H1 (cell line): ENCODE data around the gene MAN1A2. TPM values are rescaled to one million over a fixed set of nuclear protein-coding genes. Genes with fewer than 3 reads are reported as not detected.

Experiments used
- CTCF ChIA-PET: fragments of 300-600 bp; sonication (Branson Sonifier 250); formaldehyde crosslinking; loops from one replicate; lab custom pipeline; 2021; ENCODE audit not compliant: partially characterized antibody; lab: Charles Lee
- POLR2A ChIA-PET: fragments of 300-600 bp; sonication (Branson Sonifier 250); formaldehyde crosslinking; loops from one replicate; lab custom pipeline; 2021; ENCODE audit warnings: inconsistent platforms; ENCODE audit not compliant: partially characterized antibody; lab: Charles Lee
- DNase-seq, 2 experiments: peaks; one replicate each; pipeline versions ENCODE4 v3.0.0 to v3.0.0-alpha.2; 2010 to 2022; ENCODE audit warnings: low spot score in 2 of 2, low read depth in 1 of 2, mixed read lengths in 1 of 2
- FAIRE-seq: peaks from 2 replicates; lab custom pipeline; 2011; peaks lifted over from hg19 to GRCh38; lab: Jason Lieb, UNC
- H2AFZ ChIP-seq: 2 replicates; pipeline ENCODE4 v1.8.1; 2012; ENCODE audit warnings: low read length, inconsistent platforms
- H2AK5ac ChIP-seq: 2 replicates; pipeline ENCODE4 v1.6.1; 2013; ENCODE audit warnings: low read depth, low read length
- H2BK120ac ChIP-seq: replicated peaks from 2 replicates; pipeline ENCODE3; 2013; ENCODE audit warnings: low read depth, low read length, inconsistent platforms
- H2BK12ac ChIP-seq: 2 replicates; pipeline ENCODE4 v1.6.1; 2013; ENCODE audit warnings: low read depth, low read length
- H2BK15ac ChIP-seq: 2 replicates; pipeline ENCODE4 v1.6.1; 2013; ENCODE audit warnings: low read length
- H2BK20ac ChIP-seq: 2 replicates; pipeline ENCODE4 v1.6.1; 2013; ENCODE audit warnings: low read length
- H2BK5ac ChIP-seq: 2 replicates; pipeline ENCODE4 v1.6.1; 2013; ENCODE audit warnings: low read depth, low read length
- H3K14ac ChIP-seq: 2 replicates; pipeline ENCODE4 v1.6.1; 2013; ENCODE audit warnings: inconsistent platforms; ENCODE audit not compliant: insufficient read length
- H3K18ac ChIP-seq: 2 replicates; pipeline ENCODE4 v1.6.1; 2013; ENCODE audit warnings: low read length; ENCODE audit errors: extremely low read depth
- H3K23ac ChIP-seq: 2 replicates; pipeline ENCODE4 v1.6.1; 2013; ENCODE audit warnings: inconsistent platforms; ENCODE audit not compliant: insufficient read length
- H3K23me2 ChIP-seq: 2 replicates; pipeline ENCODE4 v1.6.1; 2013; ENCODE audit warnings: low read depth, low read length
- H3K27ac ChIP-seq: 2 replicates; pipeline ENCODE4 v1.6.1; 2011; ENCODE audit warnings: low read depth, low read length, inconsistent platforms
- H3K27me3 ChIP-seq, 4 experiments: replicated peaks in 1 of 4; 1 replicate in 1 of 4; 2 replicates in 3 of 4; pipeline versions ENCODE4 v1.6.1 to v1.8.1; 2011 to 2013; ENCODE audit warnings: low read length in 3 of 4, mild to moderate bottlenecking in 3 of 4, inconsistent platforms in 2 of 4, mixed read lengths in 2 of 4, moderate library complexity in 1 of 4; ENCODE audit not compliant: control insufficient read depth in 3 of 4, insufficient read depth in 3 of 4; ENCODE audit errors: extremely low read depth in 1 of 4
- H3K36me3 ChIP-seq, 4 experiments: 2 replicates each; pipeline versions ENCODE4 v1.6.1 to v1.8.1; 2011 to 2013; ENCODE audit warnings: mild to moderate bottlenecking in 4 of 4, low read length in 3 of 4, moderate library complexity in 2 of 4, control low read depth in 1 of 4, inconsistent platforms in 1 of 4; ENCODE audit not compliant: insufficient read depth in 4 of 4, control insufficient read depth in 2 of 4
- H3K4ac ChIP-seq: replicated peaks from 2 replicates; pipeline ENCODE3; 2013; ENCODE audit warnings: low read length, low read depth, mixed read lengths, inconsistent platforms; ENCODE audit not compliant: insufficient read length
- H3K4me1 ChIP-seq, 4 experiments: replicated peaks in 1 of 4; 1 replicate in 1 of 4; 2 replicates in 3 of 4; pipeline versions ENCODE4 v1.6.1 to v1.8.1; 2011 to 2013; ENCODE audit warnings: low read length in 3 of 4, inconsistent platforms in 2 of 4, mixed read lengths in 1 of 4; ENCODE audit not compliant: insufficient read depth in 4 of 4, control insufficient read depth in 3 of 4
- H3K4me2 ChIP-seq, 2 experiments: 2 replicates each; pipeline versions ENCODE4 v1.6.1 to v1.8.1; 2011 to 2013; ENCODE audit warnings: low read depth in 2 of 2, low read length in 2 of 2, control low read depth in 1 of 2, inconsistent platforms in 1 of 2, mild to moderate bottlenecking in 1 of 2; ENCODE audit not compliant: insufficient read depth in 1 of 2
- H3K4me3 ChIP-seq, 4 experiments: fragments of 200-600, 300-600 bp in 1 of 4; sonication (generic), shearing (Covaris generic), sonication (Bioruptor Twin) in 1 of 4; 2 replicates each; pipeline versions ENCODE4 v1.5.1 to v1.8.1; 2011 to 2016; ENCODE audit warnings: low read length in 4 of 4, low read depth in 3 of 4, control low read depth in 2 of 4, inconsistent platforms in 2 of 4, mild to moderate bottlenecking in 2 of 4, mixed read lengths in 1 of 4, moderate library complexity in 1 of 4; ENCODE audit not compliant: insufficient read depth in 2 of 4; ENCODE audit errors: extremely low read depth in 1 of 4
- H3K56ac ChIP-seq: replicated peaks from 2 replicates; pipeline ENCODE3; 2013; ENCODE audit warnings: low read depth, mild to moderate bottlenecking, mixed read lengths, low read length, inconsistent platforms; ENCODE audit not compliant: insufficient read length
- H3K79me1 ChIP-seq: 2 replicates; pipeline ENCODE4 v1.6.1; 2013; ENCODE audit warnings: low read depth, low read length, control low read depth
- H3K79me2 ChIP-seq, 2 experiments: 2 replicates each; pipeline versions ENCODE4 v1.6.1 to v1.8.1; 2012 to 2013; ENCODE audit warnings: low read length in 2 of 2, mild to moderate bottlenecking in 2 of 2, inconsistent platforms in 1 of 2; ENCODE audit not compliant: insufficient read depth in 2 of 2, control insufficient read depth in 1 of 2
- H3K9ac ChIP-seq, 4 experiments: replicated peaks in 1 of 4; 1 replicate in 1 of 4; 2 replicates in 3 of 4; pipeline versions ENCODE4 v1.6.1 to v1.8.1; 2011 to 2013; ENCODE audit warnings: low read depth in 3 of 4, low read length in 3 of 4, control low read depth in 2 of 4, mild to moderate bottlenecking in 2 of 4, moderate library complexity in 2 of 4, inconsistent platforms in 1 of 4; ENCODE audit errors: extremely low read depth in 1 of 4
- H3K9me3 ChIP-seq, 2 experiments: 2 replicates each; pipeline versions ENCODE4 v1.6.1 to v1.8.1; 2012 to 2013; ENCODE audit warnings: mild to moderate bottlenecking in 2 of 2, moderate library complexity in 2 of 2, control low read depth in 1 of 2, inconsistent platforms in 1 of 2, low read depth in 1 of 2, low read length in 1 of 2, mixed read lengths in 1 of 2; ENCODE audit not compliant: insufficient read depth in 2 of 2
- H4K20me1 ChIP-seq, 2 experiments: replicated peaks in 1 of 2; 2 replicates each; pipeline versions ENCODE3 to v1.8.1; 2011 to 2013; ENCODE audit warnings: inconsistent platforms in 2 of 2, low read length in 2 of 2, mild to moderate bottlenecking in 1 of 2; ENCODE audit not compliant: insufficient read depth in 2 of 2, control insufficient read depth in 1 of 2
- H4K5ac ChIP-seq: 2 replicates; pipeline ENCODE4 v1.6.1; 2013; ENCODE audit warnings: low read length, low read depth, mixed read lengths, inconsistent platforms; ENCODE audit not compliant: insufficient read length
- H4K8ac ChIP-seq: 2 replicates; pipeline ENCODE4 v1.8.0; 2013; ENCODE audit warnings: mild to moderate bottlenecking, moderate library complexity, low read length, inconsistent platforms; ENCODE audit not compliant: insufficient read depth; ENCODE audit errors: extremely low read depth
- H4K91ac ChIP-seq: replicated peaks from 2 replicates; pipeline ENCODE3; 2013; ENCODE audit warnings: low read length, mixed read lengths, inconsistent platforms; ENCODE audit not compliant: insufficient read length
- CTCF ChIP-seq, 3 experiments: IDR thresholded peaks; 1 replicate in 2 of 3; 2 replicates in 1 of 3; pipeline versions ENCODE4 v1.5.1 to v1.6.1; 2011; ENCODE audit warnings: low read length in 3 of 3, mild to moderate bottlenecking in 3 of 3, inconsistent platforms in 2 of 3, low read depth in 1 of 3, moderate library complexity in 1 of 3; ENCODE audit not compliant: insufficient read depth in 1 of 3; ENCODE audit errors: control extremely low read depth in 1 of 3
- SP2 ChIP-seq: IDR thresholded peaks from 2 replicates; pipeline ENCODE4 v1.6.1; 2012; ENCODE audit warnings: mild to moderate bottlenecking, low read length, inconsistent platforms
- whole genome bisulfite sequencing, 2 experiments: shearing (Covaris generic) in 1 of 2; methylation state at CpG; one replicate each; pipeline versions ENCODE4 v1.1.6 to v1.1.7; 2013 to 2015; ENCODE audit warnings: low lambda C conversion rate in 2 of 2, mixed read lengths in 2 of 2, inconsistent platforms in 1 of 2, low coverage in 1 of 2, missing lambda C conversion rate in 1 of 2; ENCODE audit not compliant: insufficient replicate concordance in 2 of 2, insufficient coverage in 1 of 2, insufficient read length in 1 of 2; ENCODE audit errors: extremely low coverage in 1 of 2, missing lambda C conversion rate in 1 of 2; 5-methylcytosine and 5-hydroxymethylcytosine counted together
- polyA plus RNA-seq, 7 experiments: library from polyadenylated mRNA; depleted of rRNA in 3 of 7; stranded (reverse) in 5 of 7; unstranded in 2 of 7; fragments of >200 nt in 5 of 7; fragments of 200-250 nt in 2 of 7; gene quantifications; 1 replicate in 5 of 7; 2 replicates in 1 of 7; 4 replicates in 1 of 7; pipeline versions ENCODE4 v1.2.1 to v1.2.3, GENCODE V29; 2011 to 2013; ENCODE audit warnings: missing spikeins in 2 of 7, mixed read lengths in 2 of 7
- total RNA-seq: library from RNA; stranded (reverse); fragmentation: NEBNext Ultra II Directional; extraction: Animal tissue kit (Norgen Biotek cat#: 25700); gene quantifications from 2 replicates; pipeline ENCODE4 v1.2.1, GENCODE V29; 2021

Gene MAN1A2
- total and polyA plus RNA-seq, 2 of the 8 experiments (the other 6 are each of a cell fraction or from before 2014, with no cell fraction given), result 5.5 to 18.8 TPM

- Histone ChIP-seq H4K91ac (no peak overlapping the region), H3K9me3 (no peaks in the 10 kb centered on the region), H4K20me1 (no peaks in the 10 kb centered on the region), H3K9ac (no peak overlapping the region), H3K4me3 (no peak overlapping the region), H3K27ac (no peak overlapping the region), H3K23me2 (no peaks in the 10 kb centered on the region), H2BK20ac (no peak overlapping the region), H3K4ac (no peak overlapping the region), H2BK120ac (no peak overlapping the region), H3K4me2 (no peak overlapping the region), H2AK5ac (no peak overlapping the region), H3K27me3 (no peaks in the 10 kb centered on the region; a peak in 2 of 7 replicates), H3K23ac (no peak overlapping the region), H2BK5ac (no peak overlapping the region), H3K4me1 (peaks cover 0 to 6% (median 1%) of the 10 kb centered on the region in 4 experiments; a peak in 2 of 7 replicates), H4K5ac (no peak overlapping the region), H3K79me2 (no peaks in the 10 kb centered on the region), H3K79me1 (no peaks in the 10 kb centered on the region), H2BK12ac (no peak overlapping the region), H3K36me3 (no peaks in the 10 kb centered on the region), H3K56ac (no peak overlapping the region), H2AFZ (no peak overlapping the region), H2BK15ac (no peak overlapping the region), H3K14ac (no peak overlapping the region), H3K18ac (no peak overlapping the region), H4K8ac (no peak overlapping the region)
- DNase-seq (peak in 1 of 2 experiments; percentile 33), FAIRE-seq (no peak)
- CTCF ChIA-PET, result interaction anchor here (0.9 to 1.8 kb wide), 10 partner anchors 10 to 87 kb away, joined by 3 to 7 read pairs (median 3); no protein-coding TSS in a partner anchor
- TF ChIP-seq SP2 (no peak), CTCF (IDR thresholded peaks at IDR 0.05; ENCODE audit: control extremely low read depth in 1 of 3, insufficient read depth in 1 of 3, low read depth in 1 of 3, low read length in 3 of 3) (peak; percentile 22 to 32 (median 27); a peak in 3 of 4 replicates)
- 91% methylated on average over 6 of the region's 6 CpGs; no CpG with 5 or more reads in 1 of the 2 experiments for WGBS, 2 experiments
- POLR2A ChIA-PET, result no interaction called here
These were observed 201.8 kb downstream of the MAN1A2 start for GRCh38 chr1:117568999-117569398.
